Peyer's patch (tissue), 4 donors: ENCODE data around the gene CRY2. TPM values are rescaled to one million over a fixed set of nuclear protein-coding genes. Genes with fewer than 3 reads are reported as not detected.

Source experiments
- DNase-seq, 3 donors: peaks; one replicate each; pipeline ENCODE4 v3.0.0-alpha.2; 2017 to 2019
- H3K27ac ChIP-seq, 4 donors: fragments of 200-600 bp; sonication (generic); one replicate each; pipeline ENCODE4 v1.5.1; 2016 to 2019
- H3K27me3 ChIP-seq, 2 donors: fragments of 200-600 bp; sonication (generic); one replicate each; pipeline ENCODE4 v1.5.1; 2019
- H3K36me3 ChIP-seq, 3 donors: fragments of 200-600 bp; sonication (generic); one replicate each; pipeline ENCODE4 v1.5.1; 2016 to 2019
- H3K4me1 ChIP-seq, 4 donors: fragments of 200-600 bp; sonication (generic); one replicate each; pipeline ENCODE4 v1.5.1; 2016 to 2019
- H3K4me3 ChIP-seq, 4 donors: fragments of 200-600 bp; sonication (generic); 1 replicate in 3 of 4; 2 replicates in 1 of 4; pipeline ENCODE4 v1.5.1; 2016 to 2019; ENCODE audit warnings: mild to moderate bottlenecking in 1 of 4
- H3K9me3 ChIP-seq, 4 donors: fragments of 200-600 bp; sonication (generic); one replicate each; pipeline ENCODE4 v1.5.1; 2016 to 2019; ENCODE audit warnings: mild to moderate bottlenecking in 1 of 4
- CTCF ChIP-seq, 6 experiments: fragments of 450-650 bp in 4 of 6; fragments of 200-600 bp in 2 of 6; sonication (generic) in 1 of 6; IDR thresholded peaks; one replicate each; pipeline ENCODE4 v1.5.1; 2017 to 2019; ENCODE audit warnings: antibody characterized with exemption in 6 of 6, mild to moderate bottlenecking in 3 of 6, moderate library complexity in 1 of 6
- POLR2A ChIP-seq, 2 donors: fragments of 450-650 bp; IDR thresholded peaks; one replicate each; pipeline ENCODE4 v1.5.1; 2017; ENCODE audit warnings: antibody characterized with exemption in 2 of 2, mild to moderate bottlenecking in 2 of 2, moderate library complexity in 2 of 2
- total RNA-seq, 4 donors: library from RNA; depleted of rRNA; stranded (reverse); fragments of >200 nt; gene quantifications; one replicate each; pipeline ENCODE4 v1.1.0, GENCODE V29; 2016

The CRY2 gene
- total RNA-seq, 4 donors from 2014 or later, result 37.7 to 67.6 (median 66.0) TPM

GRCh38 chr11:45877845-45878244, 30.6 kb downstream of the CRY2 start:
- Histone ChIP-seq H3K27ac (no peak overlapping the region), H3K36me3 (peaks cover 0 to 92% (median 0%) of the 10 kb centered on the region in 3 donors), H3K27me3 (no peaks in the 10 kb centered on the region), H3K4me1 (peaks cover 0 to 12% (median 2%) of the 10 kb centered on the region in 4 donors), H3K9me3 (no peaks in the 10 kb centered on the region), H3K4me3 (no peak overlapping the region)
- no peak for DNase-seq
- no peak for TF ChIP-seq POLR2A (IDR thresholded peaks at IDR 0.05)
- TF ChIP-seq CTCF (IDR thresholded peaks at IDR 0.05), result no peak

GRCh38 chr11:45879803-45880686, 32.8 kb downstream of the CRY2 start:
- peaks cover 0 to 12% (median 2%) of the 10 kb centered on the region in 4 donors for H3K4me1 ChIP-seq
- H3K4me3 ChIP-seq, result no peak overlapping the region
- no peak for DNase-seq
- H3K27ac ChIP-seq, result peak overlapping the region in 1 of 4 donors; percentile 52
- peaks cover 0 to 72% (median 0%) of the 10 kb centered on the region in 3 donors for H3K36me3 ChIP-seq
- H3K9me3 ChIP-seq, result no peaks in the 10 kb centered on the region
- no peaks in the 10 kb centered on the region for H3K27me3 ChIP-seq
- TF ChIP-seq CTCF (IDR thresholded peaks at IDR 0.05), result no peak

GRCh38 chr11:45880772-45881570, 33.7 kb downstream of the CRY2 start:
- no peak for DNase-seq

GRCh38 chr11:45881708-45882368, 34.6 kb downstream of the CRY2 start:
- peaks cover 0 to 57% (median 0%) of the 10 kb centered on the region in 3 donors for H3K36me3 ChIP-seq
- H3K4me3 ChIP-seq, result no peak overlapping the region
- no peaks in the 10 kb centered on the region for H3K9me3 ChIP-seq
- no peak for TF ChIP-seq POLR2A (IDR thresholded peaks at IDR 0.05)
- no peak for TF ChIP-seq CTCF (IDR thresholded peaks at IDR 0.05)
- H3K27me3 ChIP-seq, result no peaks in the 10 kb centered on the region
- H3K4me1 ChIP-seq, result peaks cover 0 to 19% (median 4%) of the 10 kb centered on the region in 4 donors
- H3K27ac ChIP-seq, result no peak overlapping the region
- peak in 1 of 3 donors; percentile 61 for DNase-seq

More at GRCh38 chr11:45880772-45881570, 33.7 kb downstream of the CRY2 start:
- Histone ChIP-seq H3K9me3 (no peaks in the 10 kb centered on the region), H3K36me3 (peaks cover 0 to 66% (median 0%) of the 10 kb centered on the region in 3 donors), H3K27ac (no peak overlapping the region), H3K27me3 (no peaks in the 10 kb centered on the region), H3K4me1 (peaks cover 0 to 16% (median 4%) of the 10 kb centered on the region in 4 donors), H3K4me3 (no peak overlapping the region)
- TF ChIP-seq POLR2A (IDR thresholded peaks at IDR 0.05) (no peak), CTCF (IDR thresholded peaks at IDR 0.05) (no peak)

- Histone ChIP-seq H3K4me3 (no peak overlapping the region), H3K27me3 (no peaks in the 10 kb centered on the region), H3K27ac (no peak overlapping the region), H3K4me1 (peaks cover 0 to 18% (median 4%) of the 10 kb centered on the region in 4 donors), H3K9me3 (no peaks in the 10 kb centered on the region), H3K36me3 (peaks cover 0 to 31% (median 0%) of the 10 kb centered on the region in 3 donors)
- TF ChIP-seq CTCF (IDR thresholded peaks at IDR 0.05) (no peak), POLR2A (IDR thresholded peaks at IDR 0.05) (no peak)
- DNase-seq, result no peak
These were observed 37.4 kb downstream of the CRY2 start for GRCh38 chr11:45884596-45885185.
